Keratinocyte (primary cell): ENCODE results near the gene MYO7B. TPM values are rescaled to one million over a fixed set of nuclear protein-coding genes. Genes with fewer than 3 reads are reported as not detected.

Experiments used
- DNase-seq: peaks from one replicate; pipeline ENCODE4 v3.0.0-alpha.2; 2011; ENCODE audit warnings: low read depth, missing footprints, low spot score
- FAIRE-seq: peaks from 2 replicates; lab custom pipeline; 2011; peaks lifted over from hg19 to GRCh38; lab: Jason Lieb, UNC
- H2AFZ ChIP-seq: 2 replicates; pipeline ENCODE4 v1.6.0; 2012; ENCODE audit warnings: low read length, control low read depth, inconsistent platforms; ENCODE audit not compliant: control insufficient read depth
- H3K27ac ChIP-seq: 2 replicates; pipeline ENCODE4 v1.5.1; 2011; ENCODE audit warnings: low read length; ENCODE audit not compliant: control insufficient read depth, insufficient read depth
- H3K27me3 ChIP-seq: 3 replicates; pipeline ENCODE4 v1.6.0; 2011; ENCODE audit warnings: low read length; ENCODE audit not compliant: control insufficient read depth, insufficient read depth; ENCODE audit errors: extremely low read depth
- H3K36me3 ChIP-seq, 2 experiments: 2 replicates in 1 of 2; 3 replicates in 1 of 2; pipeline ENCODE4 v1.5.1; 2011; ENCODE audit warnings: low read length in 2 of 2, mild to moderate bottlenecking in 1 of 2; ENCODE audit not compliant: control insufficient read depth in 2 of 2, insufficient read depth in 2 of 2; ENCODE audit errors: extremely low read depth in 1 of 2
- H3K4me1 ChIP-seq: 3 replicates; pipeline ENCODE4 v1.5.1; 2011; ENCODE audit warnings: low read length; ENCODE audit not compliant: control insufficient read depth, insufficient read depth; ENCODE audit errors: extremely low read depth
- H3K4me2 ChIP-seq: 3 replicates; pipeline ENCODE4 v1.6.0; 2011; ENCODE audit warnings: low read depth, low read length; ENCODE audit not compliant: control insufficient read depth, insufficient read depth; ENCODE audit errors: extremely low read depth
- H3K4me3 ChIP-seq, 3 experiments: fragments of 200-600 bp in 1 of 3; sonication (generic) in 1 of 3; 2 replicates in 2 of 3; 3 replicates in 1 of 3; pipeline ENCODE4 v1.5.1; 2011 to 2016; ENCODE audit warnings: low read length in 3 of 3, mild to moderate bottlenecking in 3 of 3, control low read depth in 2 of 3, inconsistent platforms in 1 of 3, low read depth in 1 of 3, mixed read lengths in 1 of 3, mixed run types in 1 of 3, moderate library complexity in 1 of 3; ENCODE audit not compliant: control insufficient read depth in 2 of 3, insufficient read depth in 2 of 3; ENCODE audit errors: extremely low read depth in 1 of 3
- H3K79me2 ChIP-seq: 2 replicates; pipeline ENCODE4 v1.6.0; 2012; ENCODE audit warnings: low read length; ENCODE audit not compliant: control insufficient read depth, insufficient read depth
- H3K9ac ChIP-seq: 3 replicates; pipeline ENCODE4 v1.6.0; 2011; ENCODE audit warnings: low read length; ENCODE audit not compliant: control insufficient read depth, insufficient read depth; ENCODE audit errors: extremely low read depth
- H3K9me1 ChIP-seq: 3 replicates; pipeline ENCODE4 v1.6.0; 2011; ENCODE audit warnings: low read length; ENCODE audit not compliant: control insufficient read depth, insufficient read depth; ENCODE audit errors: extremely low read depth
- H3K9me3 ChIP-seq: 2 replicates; pipeline ENCODE4 v1.5.1; 2012; ENCODE audit warnings: low read depth, low read length; ENCODE audit not compliant: control insufficient read depth
- H4K20me1 ChIP-seq: 3 replicates; pipeline ENCODE4 v1.6.0; 2011; ENCODE audit warnings: low read length; ENCODE audit not compliant: control insufficient read depth, insufficient read depth; ENCODE audit errors: extremely low read depth
- EZH2 ChIP-seq: IDR thresholded peaks from one replicate; pipeline ENCODE4 v1.6.1; 2012; ENCODE audit warnings: inconsistent platforms, mild to moderate bottlenecking, low read length, moderate library complexity
- dilution Hi-C: fragments of 300-500 bp; cut with MboI; formaldehyde crosslinking; loops from one replicate; pipeline ENCODE4 v1.7.0; 2020; ENCODE audit warnings: low sequenced_read_pairs; ENCODE audit not compliant: extremely low pct_ligation_motif_present
- polyA plus RNA-seq, 5 experiments: library from polyadenylated mRNA; depleted of rRNA in 3 of 5; stranded (reverse) in 3 of 5; stranded (forward) in 1 of 5; unstranded in 1 of 5; fragments of >200 nt; gene quantifications; 1 replicate in 1 of 5; 2 replicates in 3 of 5; 3 replicates in 1 of 5; pipeline versions ENCODE4 v1.2.1 to v1.2.3, GENCODE V29; 2011 to 2012; ENCODE audit warnings: missing spikeins in 2 of 5, low read depth in 1 of 5, low replicate concordance in 1 of 5
- TF ChIP-seq, protein P1 (sequence below), 3 experiments: IDR thresholded peaks in 1 of 3; conservative IDR thresholded peaks in 1 of 3; optimal IDR thresholded peaks in 1 of 3; 2 replicates in 2 of 3; 3 replicates in 1 of 3; pipeline versions ENCODE3 to v1.5.1; 2011; ENCODE audit warnings: low read length in 3 of 3, mild to moderate bottlenecking in 3 of 3, moderate library complexity in 2 of 3, control low read depth in 1 of 3, inconsistent platforms in 1 of 3; ENCODE audit not compliant: insufficient read depth in 2 of 3; ENCODE audit errors: extremely low read depth in 1 of 3

MYO7B gene
- polyA plus RNA-seq, 1 donor (not counting 4 experiments of a cell fraction or from before 2014, with no cell fraction given), result not detected

- Histone ChIP-seq H3K79me2 (peaks cover 86% of the 10 kb centered on the region), H3K27me3 (no peaks in the 10 kb centered on the region), H3K9me1 (peaks cover 3% of the 10 kb centered on the region), H3K9ac (no peak overlapping the region), H3K4me1 (peaks cover 13% of the 10 kb centered on the region), H3K4me2 (no peak overlapping the region), H3K27ac (no peak overlapping the region), H4K20me1 (peaks cover 14% of the 10 kb centered on the region), H3K9me3 (no peaks in the 10 kb centered on the region), H2AFZ (no peak overlapping the region), H3K4me3 (no peak overlapping the region), H3K36me3 (peaks cover 8 to 15% of the 10 kb centered on the region in 2 experiments)
- FAIRE-seq (no peak), DNase-seq (no peak)
- no peak for TF ChIP-seq EZH2
- TF ChIP-seq, protein P1, sequence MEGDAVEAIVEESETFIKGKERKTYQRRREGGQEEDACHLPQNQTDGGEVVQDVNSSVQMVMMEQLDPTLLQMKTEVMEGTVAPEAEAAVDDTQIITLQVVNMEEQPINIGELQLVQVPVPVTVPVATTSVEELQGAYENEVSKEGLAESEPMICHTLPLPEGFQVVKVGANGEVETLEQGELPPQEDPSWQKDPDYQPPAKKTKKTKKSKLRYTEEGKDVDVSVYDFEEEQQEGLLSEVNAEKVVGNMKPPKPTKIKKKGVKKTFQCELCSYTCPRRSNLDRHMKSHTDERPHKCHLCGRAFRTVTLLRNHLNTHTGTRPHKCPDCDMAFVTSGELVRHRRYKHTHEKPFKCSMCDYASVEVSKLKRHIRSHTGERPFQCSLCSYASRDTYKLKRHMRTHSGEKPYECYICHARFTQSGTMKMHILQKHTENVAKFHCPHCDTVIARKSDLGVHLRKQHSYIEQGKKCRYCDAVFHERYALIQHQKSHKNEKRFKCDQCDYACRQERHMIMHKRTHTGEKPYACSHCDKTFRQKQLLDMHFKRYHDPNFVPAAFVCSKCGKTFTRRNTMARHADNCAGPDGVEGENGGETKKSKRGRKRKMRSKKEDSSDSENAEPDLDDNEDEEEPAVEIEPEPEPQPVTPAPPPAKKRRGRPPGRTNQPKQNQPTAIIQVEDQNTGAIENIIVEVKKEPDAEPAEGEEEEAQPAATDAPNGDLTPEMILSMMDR (optimal IDR thresholded peaks at IDR 0.05 in 1 of 3, IDR thresholded peaks at IDR 0.05 in 1 of 3, conservative IDR thresholded peaks at IDR 0.05 in 1 of 3; ENCODE audit: extremely low read depth in 1 of 3, insufficient read depth in 2 of 3, low read length in 3 of 3), result no peak
- dilution Hi-C loops, result no loop called here
Measured at GRCh38 chr2:127511917-127512316, 23.6 kb upstream of the MYO7B start.

- dilution Hi-C loops, result no loop called here
Measured at GRCh38 chr2:127512362-127512761, 23.1 kb upstream of the MYO7B start.

More at GRCh38 chr2:127512362-127512761, 23.1 kb upstream of the MYO7B start:
- DNase-seq (no peak), FAIRE-seq (no peak)
- no peak overlapping the region for H2AFZ ChIP-seq
- H3K9me3 ChIP-seq, result no peaks in the 10 kb centered on the region
- no peak overlapping the region for H3K4me2 ChIP-seq
- H3K9ac ChIP-seq, result no peak overlapping the region
- peaks cover 10 to 15% of the 10 kb centered on the region in 2 experiments for H3K36me3 ChIP-seq
- H3K4me3 ChIP-seq, result no peak overlapping the region
- peaks cover 14% of the 10 kb centered on the region for H4K20me1 ChIP-seq
- H3K4me1 ChIP-seq, result peaks cover 13% of the 10 kb centered on the region
- peaks cover 86% of the 10 kb centered on the region for H3K79me2 ChIP-seq
- H3K9me1 ChIP-seq, result peaks cover 3% of the 10 kb centered on the region
- no peaks in the 10 kb centered on the region for H3K27me3 ChIP-seq
- H3K27ac ChIP-seq, result no peak overlapping the region
- TF ChIP-seq, protein P1 (optimal IDR thresholded peaks at IDR 0.05 in 1 of 3, IDR thresholded peaks at IDR 0.05 in 1 of 3, conservative IDR thresholded peaks at IDR 0.05 in 1 of 3; ENCODE audit: extremely low read depth in 1 of 3, insufficient read depth in 2 of 3, low read length in 3 of 3), result no peak
- TF ChIP-seq EZH2, result no peak
